MV-4-11 (cell line): ENCODE results near the gene XPO4.
"Not testable (repeated sequence)": the region's sequence is repeated elsewhere in the genome, so short reads cannot be mapped to it uniquely, and the experiment has no call there.

ENCODE experiments used
- DNase-seq: peaks from one replicate; lab custom pipeline; 2025; lab: John Stamatoyannopoulos, UW

XPO4 gene

DNA sequence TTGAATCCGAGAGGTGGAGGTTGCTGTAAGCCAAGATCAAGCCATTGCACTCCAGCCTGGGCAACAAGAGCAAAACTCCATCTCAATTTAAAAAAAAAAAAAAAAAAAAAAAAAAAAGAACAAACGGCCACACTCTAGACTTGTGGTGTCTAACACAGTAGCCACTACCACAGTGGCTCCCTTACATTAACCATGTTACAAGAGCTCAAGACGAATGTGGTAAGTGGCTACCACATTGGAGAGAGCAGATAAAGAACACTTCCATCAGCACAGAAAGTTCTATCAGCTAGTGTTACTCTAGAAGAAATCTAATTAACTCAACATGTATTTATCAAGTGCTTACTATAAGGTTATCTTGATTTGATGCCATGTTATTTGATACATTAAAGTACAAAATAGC lies 11.5 kb downstream of the XPO4 start:
- DNase-seq = no peak

DNA sequence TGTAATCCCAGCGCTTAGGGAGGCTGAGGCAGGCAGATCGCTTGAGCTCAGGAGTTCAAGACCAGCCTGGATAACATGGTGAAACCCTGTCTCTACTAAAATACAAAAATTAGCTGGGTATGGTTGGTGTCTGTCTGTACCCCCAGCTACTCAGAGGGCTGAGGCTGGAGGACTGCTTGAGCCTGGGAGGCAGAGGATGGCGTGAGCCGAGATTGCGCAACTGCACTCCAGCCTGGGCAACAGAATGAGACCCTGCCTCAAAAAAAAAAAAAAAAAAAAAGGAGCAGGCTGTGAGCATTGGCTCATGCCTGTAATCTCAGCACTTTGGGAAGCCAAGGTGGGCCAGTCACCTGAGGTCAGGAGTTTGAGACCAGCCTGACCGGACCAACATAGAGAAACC lies 12.0 kb downstream of the XPO4 start:
- DNase-seq = not testable (repeated sequence)

DNA sequence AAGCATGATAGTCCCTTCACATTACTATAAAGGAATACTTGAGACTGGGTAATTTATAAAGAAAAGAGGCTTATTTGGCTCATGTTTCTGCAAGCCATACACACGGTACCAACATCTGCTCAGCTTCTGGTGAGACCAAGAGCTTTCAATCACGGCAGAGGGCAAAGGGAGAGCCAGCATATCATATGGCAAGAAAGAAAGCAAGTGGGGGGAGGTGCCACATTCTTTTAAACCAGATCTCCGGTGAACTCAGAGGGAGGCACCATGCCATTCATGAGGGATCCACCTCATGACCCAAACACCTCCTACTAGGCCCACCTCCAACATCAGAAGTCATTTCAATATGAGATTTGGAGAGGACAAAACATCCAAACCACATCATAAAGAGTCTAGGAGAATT lies 20.3 kb downstream of the XPO4 start:
- DNase-seq = no peak

DNA sequence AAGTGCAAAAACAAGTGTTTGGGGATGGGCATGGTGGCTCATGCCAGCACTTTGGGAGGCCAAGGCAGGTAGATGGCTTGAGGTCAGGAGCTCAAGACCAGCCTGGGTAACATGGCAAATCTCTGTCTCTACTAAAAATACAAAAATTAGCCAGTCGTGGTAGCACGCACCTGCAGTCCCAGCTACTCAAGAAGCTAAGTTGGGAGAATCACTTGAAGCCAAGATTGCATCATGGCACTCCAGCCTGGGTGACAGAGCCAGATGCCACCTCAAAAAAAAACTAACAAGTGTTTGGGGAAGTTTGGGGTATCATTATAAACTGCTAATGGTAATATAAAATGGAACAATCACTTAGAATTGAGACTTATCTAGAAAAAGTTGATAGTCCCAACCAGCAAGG lies 24.6 kb downstream of the XPO4 start:
- DNase-seq = peak; percentile 40

DNA sequence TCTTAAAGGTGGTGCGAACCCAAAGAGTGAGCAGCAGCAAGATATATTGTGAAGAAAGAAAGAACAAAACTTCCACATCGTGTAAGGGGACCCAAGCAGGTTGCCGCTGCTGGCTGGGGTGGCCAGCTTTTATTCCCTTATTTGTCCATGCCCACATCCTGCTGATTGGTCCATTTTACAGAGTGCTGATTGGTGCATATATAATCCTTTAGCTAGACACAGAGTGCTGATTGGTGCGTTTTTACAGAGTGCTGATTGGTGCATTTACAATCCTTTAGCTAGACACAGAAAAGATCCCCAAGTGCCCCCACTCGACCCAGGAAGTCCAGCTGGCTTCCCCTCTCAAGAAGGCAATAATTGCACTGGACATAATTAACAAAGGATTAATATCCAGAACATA lies 25.7 kb downstream of the XPO4 start:
- not testable (repeated sequence) for DNase-seq

DNA sequence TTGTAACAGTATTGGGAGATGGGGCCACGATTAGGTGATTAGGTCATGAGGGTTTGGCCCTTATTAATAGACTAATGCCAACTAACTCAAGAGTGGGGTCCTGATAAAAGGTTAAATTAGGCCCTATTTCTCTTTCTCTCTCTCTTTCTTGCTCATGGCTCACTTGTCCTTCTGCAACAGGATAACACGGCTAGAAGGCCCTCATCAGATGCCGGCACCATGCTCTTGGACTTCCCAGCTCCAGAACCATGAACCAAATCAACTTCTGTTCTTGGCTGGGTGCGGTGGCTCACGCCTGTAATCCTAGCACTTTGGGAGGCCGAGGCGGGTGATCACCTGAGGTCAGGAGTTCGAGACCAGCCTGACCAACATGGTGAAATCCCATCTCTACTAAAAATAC lies 28.1 kb downstream of the XPO4 start:
- DNase-seq = not testable (repeated sequence)

DNA sequence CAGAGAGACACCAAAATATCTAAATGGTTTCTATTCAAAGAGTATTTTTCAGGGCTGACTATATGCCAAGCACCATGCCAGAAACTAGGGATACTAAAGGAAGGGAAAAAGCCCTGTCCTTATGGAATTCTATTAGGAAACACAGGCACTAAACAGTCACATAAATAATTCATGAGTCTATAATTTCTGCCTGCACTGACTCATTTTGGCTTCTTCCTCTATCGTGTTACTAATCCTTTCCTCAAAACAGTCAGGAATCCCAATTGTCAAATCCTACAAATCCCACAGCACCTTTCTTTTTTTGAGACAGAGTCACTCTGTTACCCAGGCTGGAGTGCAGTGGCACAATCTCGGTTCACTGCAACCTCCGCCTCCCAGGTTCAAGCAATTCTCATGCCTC lies 29.2 kb downstream of the XPO4 start:
- DNase-seq = no peak

DNA sequence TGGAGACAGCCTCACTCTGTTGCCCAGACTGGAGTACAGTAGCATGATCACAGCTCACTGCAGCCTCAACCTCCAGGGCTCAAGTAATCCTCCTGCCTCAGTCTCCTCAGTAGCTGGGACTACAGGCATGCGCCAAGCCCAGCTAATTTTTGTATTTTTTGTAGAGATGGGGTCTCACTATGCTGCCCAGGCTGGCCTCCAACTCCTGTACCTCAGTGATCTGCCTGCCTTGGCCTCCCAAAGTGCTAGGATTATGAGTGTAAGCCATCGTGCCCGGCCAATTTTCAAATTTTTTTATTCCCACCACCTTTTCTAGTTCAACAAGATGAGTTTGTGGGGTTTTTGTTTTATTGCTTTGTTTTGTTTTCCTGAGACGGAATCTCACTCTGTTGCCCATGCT lies 31.7 kb downstream of the XPO4 start:
- no peak for DNase-seq

DNA sequence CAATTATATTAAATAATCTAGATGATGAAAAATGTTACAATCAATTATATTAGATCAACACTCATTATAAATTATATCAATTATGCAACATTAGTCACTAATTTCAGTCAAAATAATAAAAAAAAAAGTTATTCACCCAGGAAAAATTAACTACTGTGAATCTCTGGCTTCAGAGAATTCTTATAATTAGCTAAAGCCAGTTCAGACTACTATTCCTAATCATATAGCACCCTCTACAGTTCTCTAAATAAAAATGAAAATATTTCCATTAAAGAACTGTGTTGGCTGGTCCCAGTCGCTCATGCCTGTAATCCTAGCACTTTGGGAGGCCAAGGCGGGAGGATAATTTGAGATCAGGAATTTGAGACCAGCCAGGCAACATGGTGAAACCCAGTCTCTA lies 33.0 kb downstream of the XPO4 start:
- no peak for DNase-seq

DNA sequence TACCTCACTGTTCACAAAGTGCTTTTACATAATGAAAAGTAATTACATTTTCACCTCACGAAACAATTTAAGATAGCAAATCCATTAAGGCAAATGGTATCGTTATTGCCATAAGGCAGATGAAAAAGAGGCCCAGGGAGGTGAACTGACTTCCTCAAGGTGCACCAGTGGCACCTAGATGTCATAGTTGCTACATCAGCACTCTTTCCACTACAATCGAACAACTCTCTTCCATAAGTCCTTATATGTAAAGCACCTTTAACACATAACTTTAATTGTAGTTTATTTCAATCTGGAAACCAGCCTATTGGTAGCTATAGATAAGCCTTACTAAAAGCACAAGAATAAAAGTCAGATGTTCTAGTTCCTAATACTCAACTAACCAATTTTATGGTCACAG lies 35.1 kb downstream of the XPO4 start:
- DNase-seq = no peak

DNA sequence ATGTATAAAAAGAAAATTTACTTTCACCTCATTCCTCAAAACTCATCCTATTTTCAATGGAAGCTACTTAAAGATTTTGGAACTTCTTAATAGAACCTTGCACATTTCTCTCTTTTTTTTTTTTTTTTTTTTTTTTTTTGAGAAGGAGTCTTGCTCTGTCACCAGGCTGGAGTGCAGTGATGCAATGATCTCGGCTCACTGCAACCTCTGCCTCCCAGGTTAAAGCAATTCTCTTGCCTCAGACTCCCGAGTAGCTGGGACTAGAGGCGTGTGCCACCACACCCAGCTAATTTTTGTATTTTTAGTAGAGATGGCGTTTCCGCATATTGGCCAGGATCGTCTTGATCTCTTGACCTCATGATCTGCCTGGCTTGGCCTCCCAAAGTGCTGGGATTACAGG lies 40.9 kb downstream of the XPO4 start:
- peak; percentile 10 for DNase-seq

DNA sequence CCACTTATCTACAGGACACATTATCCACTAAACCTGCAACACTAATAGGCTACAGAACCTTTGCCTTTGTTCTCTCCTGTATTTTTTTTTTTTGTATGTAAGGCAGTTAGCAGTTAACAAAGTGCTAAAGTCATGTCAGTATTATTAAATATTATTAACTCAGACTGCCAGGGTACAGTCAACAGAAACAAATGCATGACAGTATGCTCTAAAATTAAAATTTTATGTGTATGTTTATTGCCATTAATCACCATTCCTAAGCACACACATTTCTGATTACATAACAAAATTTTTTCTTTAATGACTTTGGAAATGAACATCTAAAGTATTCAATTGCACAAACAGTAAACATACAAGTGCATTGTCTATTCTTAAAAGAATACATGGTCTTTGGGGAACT lies 41.7 kb downstream of the XPO4 start:
- DNase-seq = no peak

DNA sequence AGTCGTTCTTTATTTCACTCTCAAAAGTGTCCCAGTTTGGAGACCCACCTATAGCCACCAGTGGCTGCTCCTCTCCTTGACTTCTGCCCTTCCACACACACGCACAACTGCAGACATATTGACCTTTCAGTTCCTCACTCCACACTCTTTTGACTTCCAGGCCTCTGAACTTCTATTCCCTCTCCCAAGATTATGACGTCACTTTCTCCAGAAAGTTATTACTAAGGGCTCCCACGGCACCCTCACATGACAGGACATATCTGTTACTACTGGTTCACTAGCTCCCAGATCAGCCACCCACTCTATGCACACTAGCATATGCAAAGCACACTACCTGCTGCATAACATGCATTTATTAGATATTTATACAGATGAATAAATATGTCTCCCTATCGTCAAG lies 45.9 kb downstream of the XPO4 start:
- no peak for DNase-seq

DNA sequence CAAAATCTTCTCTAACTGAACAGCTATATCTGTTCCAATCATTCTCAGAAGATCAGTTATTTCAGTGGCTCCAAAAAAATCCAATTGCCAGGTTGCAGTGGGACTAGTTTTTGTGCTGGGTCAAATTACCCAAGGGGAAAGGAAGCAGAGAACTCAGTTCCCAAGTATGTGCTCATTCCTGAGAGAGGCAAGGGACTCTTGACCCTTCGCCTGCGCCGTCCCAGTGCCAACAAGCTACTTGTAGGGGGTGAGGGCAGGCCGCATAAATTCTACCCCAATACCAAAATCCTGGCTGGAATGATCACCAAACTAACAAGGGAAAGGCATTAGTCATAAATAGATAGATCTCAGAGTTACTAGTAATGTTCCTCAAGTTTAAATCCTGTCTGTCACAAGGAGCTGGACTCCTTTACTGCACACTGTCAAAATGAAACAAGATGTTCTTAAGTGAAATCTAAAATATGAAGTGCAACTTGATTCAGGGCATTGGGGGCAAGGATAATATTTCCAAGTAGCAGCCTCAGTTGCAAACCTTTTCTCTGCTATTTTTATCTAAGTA lies 50.6 kb downstream of the XPO4 start:
- DNase-seq = no peak

DNA sequence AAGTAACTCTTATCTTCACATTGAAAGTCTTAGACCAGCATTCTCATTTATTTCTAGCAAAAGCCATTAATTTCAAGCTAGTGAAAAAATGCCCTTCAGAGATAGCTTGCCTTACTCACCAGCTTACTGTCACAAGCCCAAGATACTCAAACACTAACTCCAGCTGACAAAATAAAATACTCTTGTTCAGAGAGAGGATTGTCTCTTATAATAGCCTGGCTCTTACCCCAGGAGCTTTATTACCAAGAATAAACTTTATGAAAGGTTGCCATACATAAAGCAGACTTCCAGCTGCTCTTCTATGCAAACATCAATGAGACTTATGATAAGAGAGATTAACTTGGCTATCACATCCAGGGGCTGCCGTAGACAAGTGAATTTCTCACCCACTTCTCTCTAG lies 53.6 kb downstream of the XPO4 start:
- no peak for DNase-seq

DNA sequence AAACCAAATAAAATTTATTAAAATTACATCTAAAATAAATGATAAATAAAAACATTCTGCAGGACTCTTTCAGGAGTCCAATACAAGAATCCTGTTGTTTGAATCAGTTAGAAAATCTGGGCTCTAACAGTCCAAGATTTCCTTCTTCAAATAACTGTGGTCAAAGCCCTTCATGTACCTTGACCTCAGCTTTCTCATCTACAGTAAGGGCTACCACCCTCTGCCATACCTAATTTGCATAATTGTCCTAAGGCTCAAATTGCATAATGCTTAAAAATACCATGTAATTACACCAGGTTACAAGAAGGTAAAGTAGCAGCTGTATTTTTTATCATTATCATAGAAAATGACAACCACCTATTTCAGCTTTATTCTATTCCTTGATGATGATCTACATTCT lies 54.3 kb downstream of the XPO4 start:
- no peak for DNase-seq

DNA sequence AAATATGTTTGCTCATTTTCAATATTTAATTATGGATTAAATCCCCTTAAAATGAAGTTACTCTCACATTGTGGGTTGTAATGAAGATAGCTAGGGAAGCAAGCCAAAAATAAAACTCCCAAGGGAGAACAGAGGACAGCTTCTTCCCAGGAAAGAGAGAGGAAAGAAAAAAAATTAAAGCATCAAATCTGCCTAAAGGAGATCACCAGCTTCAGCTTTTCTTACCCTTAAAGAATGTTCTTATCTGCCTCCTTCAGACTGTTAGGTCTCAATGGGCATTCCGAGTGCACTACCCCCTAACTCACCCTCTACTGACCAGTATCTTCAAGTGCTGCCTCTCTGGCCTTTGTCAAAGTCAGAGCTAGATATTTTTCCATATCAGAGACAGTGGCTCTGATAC lies 55.2 kb downstream of the XPO4 start:
- no peak for DNase-seq

DNA sequence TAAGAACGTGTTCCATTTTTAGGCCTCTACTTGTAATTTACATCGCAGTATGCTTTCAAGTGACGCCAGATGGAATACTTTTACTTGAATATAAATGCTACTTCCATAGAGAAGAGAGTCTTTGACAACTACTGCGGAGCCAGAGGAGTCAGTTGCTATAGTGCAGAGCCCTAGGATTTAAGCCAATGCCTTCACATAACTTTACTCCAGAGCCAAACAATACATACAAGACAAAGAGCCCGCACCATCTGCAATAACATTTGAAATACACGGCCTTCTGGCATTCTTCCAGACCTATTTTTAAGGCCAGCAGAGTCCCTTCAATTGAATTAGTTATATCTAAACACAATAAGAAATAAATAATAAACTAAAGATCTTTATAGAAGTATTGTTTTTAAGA lies 59.4 kb downstream of the XPO4 start:
- no peak for DNase-seq

DNA sequence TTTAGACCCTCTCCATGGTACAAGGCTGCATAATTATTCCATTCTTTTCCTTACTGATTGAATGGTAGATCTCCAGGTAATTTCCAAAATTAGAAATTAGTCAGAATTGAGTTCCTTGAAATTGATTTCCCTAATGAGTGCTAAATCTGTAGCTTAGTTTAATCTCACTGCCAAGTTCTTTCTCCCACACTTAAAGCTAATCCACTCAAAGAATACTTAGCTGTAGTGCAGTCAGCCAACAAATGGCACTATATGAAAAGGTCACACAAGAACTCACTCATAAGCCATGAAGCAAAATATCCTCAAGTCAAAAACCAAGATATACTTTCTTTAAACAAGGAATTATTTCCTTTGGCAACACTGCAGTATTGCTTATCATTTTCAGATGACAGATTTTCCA lies 62.0 kb downstream of the XPO4 start:
- DNase-seq = no peak

DNA sequence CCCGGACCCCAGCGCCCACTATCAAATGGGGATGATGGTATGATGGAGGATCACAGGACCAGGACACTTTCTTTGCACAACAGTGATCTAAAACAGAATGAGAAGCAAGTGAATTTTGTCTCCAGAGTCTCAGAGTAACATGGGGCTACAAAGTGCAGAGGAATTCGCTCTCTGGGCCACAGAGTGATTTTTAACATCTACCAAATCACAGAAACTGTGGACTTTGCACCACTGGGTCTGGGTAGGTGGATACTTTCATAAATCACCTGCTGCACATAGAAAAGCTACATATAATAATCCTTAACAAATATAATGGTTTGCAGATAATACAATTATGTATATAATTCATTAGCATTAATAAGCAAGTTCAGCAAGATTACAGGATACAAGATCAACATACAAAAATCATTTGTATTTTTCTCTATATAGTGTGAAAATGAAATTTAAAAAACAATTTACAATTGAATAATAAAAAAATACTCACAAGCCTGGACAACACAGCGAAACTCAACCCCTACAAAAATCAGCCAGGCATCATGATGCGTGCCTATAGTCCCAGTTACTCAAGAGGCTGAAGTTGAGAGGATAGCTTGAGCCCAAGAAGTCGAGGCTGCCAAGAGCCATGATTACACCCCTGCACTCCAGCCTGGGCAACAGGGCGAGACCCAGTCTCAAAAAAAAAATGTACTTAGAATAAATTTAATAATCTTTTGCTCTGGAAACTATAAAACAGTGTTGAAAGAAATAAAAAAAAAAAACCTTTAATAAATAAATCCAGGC lies 68.5 kb downstream of the XPO4 start:
- DNase-seq = no peak

DNA sequence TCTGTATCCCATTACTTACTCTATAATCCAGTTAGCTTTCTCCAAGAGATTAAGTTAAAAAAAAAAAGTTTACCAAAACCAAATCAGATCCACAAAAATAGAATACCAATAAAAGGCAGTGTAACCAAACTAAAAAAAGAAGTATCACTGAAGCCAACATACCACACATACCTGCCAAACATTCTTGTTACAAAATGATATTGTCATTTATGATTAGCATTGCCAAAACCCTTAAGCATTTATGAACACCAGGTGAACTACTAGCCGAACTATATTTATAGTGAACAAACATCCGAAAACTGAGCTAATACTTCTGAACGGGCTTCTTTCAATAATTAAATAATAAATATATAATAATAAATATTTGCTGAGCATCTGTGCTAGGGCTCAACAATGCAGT lies 69.7 kb downstream of the XPO4 start:
- DNase-seq = no peak

DNA sequence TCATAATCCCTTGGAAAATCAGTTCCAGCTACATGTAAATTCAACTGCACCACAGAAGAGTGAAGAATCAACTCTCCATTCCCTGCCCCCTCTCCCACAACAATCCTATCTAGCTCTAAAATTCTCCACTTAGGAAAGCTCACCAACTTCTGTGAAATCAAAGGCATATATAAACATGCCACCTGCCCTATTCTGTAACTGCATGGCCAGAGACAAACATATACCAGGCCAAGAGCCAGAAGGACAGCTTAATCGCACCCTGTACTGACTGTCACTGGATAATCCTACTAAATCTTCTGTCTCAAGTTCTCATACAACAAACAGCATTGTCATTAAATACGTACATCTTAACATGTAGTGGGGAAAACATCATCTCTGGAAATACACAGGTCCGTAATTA lies 70.6 kb downstream of the XPO4 start:
- DNase-seq = no peak

DNA sequence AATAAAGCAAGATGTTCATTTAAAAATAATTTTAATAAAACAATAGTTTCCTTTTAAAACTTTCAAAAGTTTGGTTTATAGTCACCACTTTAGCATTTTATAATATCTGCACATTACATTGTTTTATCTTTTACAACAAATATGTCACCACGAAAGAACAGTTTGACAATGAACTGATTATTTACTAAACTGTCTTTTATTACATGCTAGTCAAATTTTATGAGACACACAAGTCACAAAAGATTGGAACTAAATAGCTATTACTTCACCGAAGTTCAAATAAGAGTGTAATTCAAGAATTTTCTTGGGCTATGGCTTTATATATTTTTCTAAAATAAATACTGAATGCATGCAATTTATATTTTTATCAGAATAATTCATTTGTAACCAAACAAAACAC lies 71.3 kb downstream of the XPO4 start:
- no peak for DNase-seq
